Stimulated activated CD8-positive, alpha-beta memory T cell treated with anti-CD3 and anti-CD28 coated beads, Interleukin-15, amount 100 ng/mL, for 24 hours (primary cell): ENCODE results near the gene C11orf16.
A peak's percentile ranks its signal among the peaks of the same experiment; 100 is the strongest.
"Not testable (repeated sequence)": the region's sequence is repeated elsewhere in the genome, so short reads cannot be mapped to it uniquely, and the experiment has no call there.

Source experiments
- DNase-seq: peaks from one replicate; pipeline ENCODE4 v3.0.0-alpha.2; 2020; ENCODE audit warnings: low read depth

C11orf16 gene

GRCh38 chr11:8932564-8933180, at the start of gene C11orf16:
Gene C11orf16, minus strand, starts transcription at chr11:8932947. Its CDS starts 639 bp downstream, at chr11:8932308.
- DNase-seq = no peak

GRCh38 chr11:8980485-8980884, 47.7 kb upstream of the C11orf16 start:
- no peak for DNase-seq

GRCh38 chr11:8979365-8979764, 46.6 kb upstream of the C11orf16 start:
- not testable (repeated sequence) for DNase-seq

- no peak for DNase-seq
These were observed 40.4 kb upstream of the C11orf16 start for GRCh38 chr11:8973121-8973520.

- no peak for DNase-seq
These were observed 39.2 kb upstream of the C11orf16 start for GRCh38 chr11:8971924-8972316.

GRCh38 chr11:8971196-8971923, 38.6 kb upstream of the C11orf16 start:
- no peak for DNase-seq

GRCh38 chr11:8967184-8967583, 34.4 kb upstream of the C11orf16 start:
- DNase-seq = no peak

GRCh38 chr11:8964324-8965320, 31.9 kb upstream of the C11orf16 start, which contains the start of gene TMEM9B:
Gene TMEM9B, minus strand, starts transcription at chr11:8964442. Its CDS starts 129 bp downstream, at chr11:8964313.
- DNase-seq = peak; percentile 63

- DNase-seq = peak; percentile 49
These were observed 31.0 kb upstream of the C11orf16 start for GRCh38 chr11:8963569-8964323.

- DNase-seq = no peak
These were observed 30.1 kb upstream of the C11orf16 start for GRCh38 chr11:8962841-8963240.

- no peak for DNase-seq
These were observed 28.7 kb upstream of the C11orf16 start for GRCh38 chr11:8961401-8961800.

GRCh38 chr11:8959546-8960166, 26.9 kb upstream of the C11orf16 start:
- no peak for DNase-seq

GRCh38 chr11:8956860-8957259, 24.1 kb upstream of the C11orf16 start:
- no peak for DNase-seq

GRCh38 chr11:8948886-8949285, 16.1 kb upstream of the C11orf16 start:
- DNase-seq = no peak

- DNase-seq = no peak
These were observed 14.6 kb upstream of the C11orf16 start for GRCh38 chr11:8947230-8947943.

GRCh38 chr11:8942518-8943066, 9.8 kb upstream of the C11orf16 start, which contains the start of gene ASCL3:
Gene ASCL3, minus strand, starts transcription at chr11:8943016. Its CDS starts 4,855 bp downstream, at chr11:8938161.
- DNase-seq = no peak

GRCh38 chr11:8941341-8942103, 8.8 kb upstream of the C11orf16 start:
- DNase-seq = no peak

- no peak for DNase-seq
These were observed 4.9 kb upstream of the C11orf16 start for GRCh38 chr11:8937659-8938058.

- no peak for DNase-seq
These were observed 4.4 kb upstream of the C11orf16 start for GRCh38 chr11:8937159-8937558.
